Measurements from ENCODE around the gene CRKL.

Gene CRKL

GRCh38 chr22:20997536-20998257 lies 80.5 kb downstream of the CRKL start:
- no peak for DNase-seq (ENCODE audit: low read depth in 3 of 3)

GRCh38 chr22:20998411-20999336 lies 81.5 kb downstream of the CRKL start:
- no peak for DNase-seq (ENCODE audit: low read depth in 3 of 3)

GRCh38 chr22:20999350-21000206 lies 82.4 kb downstream of the CRKL start:
- DNase-seq (ENCODE audit: low read depth in 3 of 3): no peak

- no peak for DNase-seq (ENCODE audit: low read depth in 3 of 3)
These were observed 83.2 kb downstream of the CRKL start for GRCh38 chr22:21000207-21000986.

GRCh38 chr22:21000987-21001600 lies 83.9 kb downstream of the CRKL start:
- no peak for DNase-seq (ENCODE audit: low read depth in 3 of 3)

- DNase-seq (ENCODE audit: low read depth in 3 of 3): peak; percentile 94 to 95 (median 95)
These were observed 84.6 kb downstream of the CRKL start, which contains the start of gene THAP7 for GRCh38 chr22:21001601-21002325. Gene THAP7 (minus strand): TSS chr22:21002118. CDS start chr22:21001911, 207 bp downstream.
